ENCODE results near the gene EIF4G3. TPM values are rescaled to one million over a fixed set of nuclear protein-coding genes. Genes with fewer than 3 reads are reported as not detected.

The EIF4G3 gene
- total and polyA plus RNA-seq, 2 donors (not counting 1 experiment from before 2014, with no cell fraction given), result 33.6 to 76.0 TPM

DNA sequence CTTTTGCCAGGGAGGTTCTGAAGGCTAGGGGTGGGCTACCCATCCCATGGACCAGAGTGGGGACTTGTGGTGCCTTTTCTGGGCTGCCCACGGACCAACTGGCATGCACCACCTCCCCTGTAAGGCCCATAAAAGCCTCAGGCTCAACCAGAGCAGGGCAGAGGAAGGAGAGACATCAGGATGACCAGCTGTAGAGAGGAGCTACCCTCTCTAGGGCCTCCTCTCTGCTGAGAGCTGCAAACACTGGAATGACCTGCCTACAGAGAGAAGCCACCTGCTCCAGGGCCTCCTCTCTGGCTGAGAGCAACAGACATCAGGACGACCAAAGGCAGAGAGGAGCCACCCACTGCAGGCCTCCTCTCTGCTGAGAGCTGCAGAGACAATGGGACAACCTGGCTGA, 140.9 kb downstream of the EIF4G3 start:
- ATAC-seq (ENCODE audit: low read depth) (no peak), DNase-seq (no peak)
- Mint-ChIP-seq H3K4me1 (peaks cover 7% of the 10 kb centered on the region), H3K27ac (no peak overlapping the region), H3K27me3 (no peaks in the 10 kb centered on the region), H3K4me3 (no peak overlapping the region), H3K9me3 (ENCODE audit: insufficient read depth) (no peaks in the 10 kb centered on the region)
- no peak overlapping the region for H2AFZ ChIP-seq (ENCODE audit: insufficient read depth, low read depth, low read length, poor library complexity, severe bottlenecking)
- peaks cover 0 to 9% of the 10 kb centered on the region in 2 experiments for H3K36me3 ChIP-seq (replicated peaks in 1 of 2; ENCODE audit: control extremely low read depth in 1 of 2, control insufficient read depth in 1 of 2, extremely low read depth in 1 of 2, insufficient read depth in 2 of 2, low read length in 1 of 2)
- peaks cover 19% of the 10 kb centered on the region for H4K20me1 ChIP-seq (ENCODE audit: control insufficient read depth, insufficient read depth, low read length, poor library complexity, severe bottlenecking)
- TF ChIP-seq, protein P1, sequence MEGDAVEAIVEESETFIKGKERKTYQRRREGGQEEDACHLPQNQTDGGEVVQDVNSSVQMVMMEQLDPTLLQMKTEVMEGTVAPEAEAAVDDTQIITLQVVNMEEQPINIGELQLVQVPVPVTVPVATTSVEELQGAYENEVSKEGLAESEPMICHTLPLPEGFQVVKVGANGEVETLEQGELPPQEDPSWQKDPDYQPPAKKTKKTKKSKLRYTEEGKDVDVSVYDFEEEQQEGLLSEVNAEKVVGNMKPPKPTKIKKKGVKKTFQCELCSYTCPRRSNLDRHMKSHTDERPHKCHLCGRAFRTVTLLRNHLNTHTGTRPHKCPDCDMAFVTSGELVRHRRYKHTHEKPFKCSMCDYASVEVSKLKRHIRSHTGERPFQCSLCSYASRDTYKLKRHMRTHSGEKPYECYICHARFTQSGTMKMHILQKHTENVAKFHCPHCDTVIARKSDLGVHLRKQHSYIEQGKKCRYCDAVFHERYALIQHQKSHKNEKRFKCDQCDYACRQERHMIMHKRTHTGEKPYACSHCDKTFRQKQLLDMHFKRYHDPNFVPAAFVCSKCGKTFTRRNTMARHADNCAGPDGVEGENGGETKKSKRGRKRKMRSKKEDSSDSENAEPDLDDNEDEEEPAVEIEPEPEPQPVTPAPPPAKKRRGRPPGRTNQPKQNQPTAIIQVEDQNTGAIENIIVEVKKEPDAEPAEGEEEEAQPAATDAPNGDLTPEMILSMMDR (IDR thresholded peaks at IDR 0.05), result no peak
- no peak for TF ChIP-seq EZH2 (IDR thresholded peaks at IDR 0.05; ENCODE audit: borderline replicate concordance, insufficient read depth, low read depth, low read length, poor library complexity, severe bottlenecking)
- peaks cover 84% of the 10 kb centered on the region for H3K79me2 ChIP-seq (ENCODE audit: control insufficient read depth, insufficient read depth, low read length)
- H3K27me3 ChIP-seq (replicated peaks in 1 of 4; ENCODE audit: control extremely low read depth in 1 of 4, control insufficient read depth in 3 of 4, insufficient read depth in 4 of 4, low read length in 3 of 4), result no peaks in the 10 kb centered on the region
- peaks cover 0 to 17% (median 10%) of the 10 kb centered on the region in 3 donors for H3K9me3 ChIP-seq (ENCODE audit: control extremely low read depth in 1 of 3, control insufficient read depth in 2 of 3, insufficient read depth in 1 of 3, low read length in 2 of 3)
- no peak overlapping the region for H3K4me2 ChIP-seq (replicated peaks; ENCODE audit: low read depth, low read length, poor library complexity, severe bottlenecking)
- H3K4me1 ChIP-seq (ENCODE audit: control insufficient read depth in 2 of 2, insufficient read depth in 2 of 2, low read length in 2 of 2), result no peaks in the 10 kb centered on the region
- no peak overlapping the region for H3K9ac ChIP-seq (ENCODE audit: low read length)
- CTCF ChIA-PET, result interaction anchor here (1.4 kb wide), 1 partner anchor 159 kb away, joined by 4 read pairs; no protein-coding TSS in a partner anchor
- H3K27ac ChIP-seq (ENCODE audit: low read length in 2 of 2), result no peak overlapping the region
- intact Hi-C loops (cut with micrococcal nuclease), result no loop called here
- no peak overlapping the region for H3K4me3 ChIP-seq (ENCODE audit: control extremely low read depth in 1 of 5, extremely low read depth in 1 of 5, insufficient read depth in 1 of 5, low read depth in 2 of 5, low read length in 4 of 5)
- POLR2A ChIA-PET, result interaction anchor here (0.6 kb wide), 2 partner anchors 33 to 72 kb away, joined by 5 to 6 read pairs; no protein-coding TSS in a partner anchor
- WGBS (ENCODE audit: insufficient coverage), result 69% methylated on average over 2 of the region's 2 CpGs

DNA sequence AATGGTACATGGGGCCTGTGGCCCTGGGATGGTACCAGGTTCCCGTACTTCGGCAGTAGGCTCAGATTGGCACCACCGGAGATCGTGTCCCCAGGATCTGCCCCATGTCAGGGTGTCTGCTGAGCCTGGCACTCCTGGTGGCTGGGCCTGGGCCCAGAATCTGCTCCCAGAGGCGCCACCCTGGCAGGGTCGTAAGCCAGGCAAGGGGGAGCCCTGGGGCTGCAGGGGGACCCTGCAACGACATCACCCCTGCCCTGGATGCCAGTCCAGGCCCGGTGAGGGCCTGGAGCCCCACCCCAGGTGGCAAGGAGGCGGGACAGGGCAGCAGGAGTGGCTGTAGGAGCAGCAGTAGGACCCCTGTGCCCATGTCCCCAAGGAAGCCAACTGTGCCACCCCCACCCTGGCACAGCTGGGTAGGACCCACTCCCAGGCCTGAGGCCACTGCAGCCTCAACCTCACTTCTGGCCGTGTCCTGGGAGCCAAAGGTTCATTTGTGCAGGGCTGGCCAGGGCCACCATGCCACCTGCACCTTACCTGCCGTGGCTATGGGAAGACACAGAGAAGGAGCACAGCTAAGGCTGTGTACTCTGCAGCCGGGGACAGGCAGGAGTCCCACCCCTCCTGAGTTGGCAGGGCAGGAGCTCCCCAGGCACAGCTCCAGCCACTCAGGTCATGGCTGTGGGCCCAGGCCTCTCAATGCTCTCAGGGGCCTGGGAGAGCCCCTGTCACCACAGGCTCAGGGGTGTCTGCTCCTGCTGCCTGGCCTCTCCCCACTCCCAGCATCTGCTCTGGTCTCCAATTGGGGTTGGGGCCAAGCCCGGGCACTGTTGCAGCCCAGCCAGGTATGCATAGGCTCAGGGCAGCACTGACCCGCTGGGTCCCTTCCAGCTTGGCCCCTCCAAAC, 141.7 kb downstream of the EIF4G3 start:
- no peaks in the 10 kb centered on the region for H3K9me3 Mint-ChIP-seq (ENCODE audit: insufficient read depth)
- H3K4me1 ChIP-seq (ENCODE audit: control insufficient read depth in 2 of 2, insufficient read depth in 2 of 2, low read length in 2 of 2), result no peaks in the 10 kb centered on the region
- no peak overlapping the region for H3K4me3 ChIP-seq (ENCODE audit: control extremely low read depth in 1 of 5, extremely low read depth in 1 of 5, insufficient read depth in 1 of 5, low read depth in 2 of 5, low read length in 4 of 5)
- no peaks in the 10 kb centered on the region for H3K27me3 ChIP-seq (replicated peaks in 1 of 4; ENCODE audit: control extremely low read depth in 1 of 4, control insufficient read depth in 3 of 4, insufficient read depth in 4 of 4, low read length in 3 of 4)
- no peaks in the 10 kb centered on the region for H3K27me3 Mint-ChIP-seq
- 96% methylated on average over 14 of the region's 14 CpGs for whole genome bisulfite sequencing (ENCODE audit: insufficient coverage)
- peaks cover 9% of the 10 kb centered on the region for H3K4me1 Mint-ChIP-seq
- CTCF ChIA-PET, result interaction anchor here (1.4 kb wide), 1 partner anchor 160 kb away, joined by 4 read pairs; no protein-coding TSS in a partner anchor
- no peak for ATAC-seq (ENCODE audit: low read depth)
- TF ChIP-seq, protein P1 (IDR thresholded peaks at IDR 0.05), result no peak
- no peak for TF ChIP-seq EZH2 (IDR thresholded peaks at IDR 0.05; ENCODE audit: borderline replicate concordance, insufficient read depth, low read depth, low read length, poor library complexity, severe bottlenecking)
- POLR2A ChIA-PET, result interaction anchor here (0.6 kb wide), 1 partner anchor 32 kb away, joined by 6 read pairs; no protein-coding TSS in a partner anchor
- intact Hi-C loops (cut with micrococcal nuclease), result no loop called here
- H3K9ac ChIP-seq (ENCODE audit: low read length), result no peak overlapping the region
- peaks cover 0 to 11% of the 10 kb centered on the region in 2 experiments for H3K36me3 ChIP-seq (replicated peaks in 1 of 2; ENCODE audit: control extremely low read depth in 1 of 2, control insufficient read depth in 1 of 2, extremely low read depth in 1 of 2, insufficient read depth in 2 of 2, low read length in 1 of 2)
- H3K27ac Mint-ChIP-seq, result no peak overlapping the region
- DNase-seq, result no peak
- no peak overlapping the region for H2AFZ ChIP-seq (ENCODE audit: insufficient read depth, low read depth, low read length, poor library complexity, severe bottlenecking)
- H3K27ac ChIP-seq (ENCODE audit: low read length in 2 of 2), result no peak overlapping the region
- peaks cover 19% of the 10 kb centered on the region for H4K20me1 ChIP-seq (ENCODE audit: control insufficient read depth, insufficient read depth, low read length, poor library complexity, severe bottlenecking)
- no peak overlapping the region for H3K4me2 ChIP-seq (replicated peaks; ENCODE audit: low read depth, low read length, poor library complexity, severe bottlenecking)
- peaks cover 0 to 17% (median 10%) of the 10 kb centered on the region in 3 donors for H3K9me3 ChIP-seq (ENCODE audit: control extremely low read depth in 1 of 3, control insufficient read depth in 2 of 3, insufficient read depth in 1 of 3, low read length in 2 of 3)
- H3K79me2 ChIP-seq (ENCODE audit: control insufficient read depth, insufficient read depth, low read length), result peaks cover 85% of the 10 kb centered on the region
- H3K4me3 Mint-ChIP-seq, result no peak overlapping the region
